Stomach (tissue), 9 donors: ENCODE results near the gene TNFRSF21. TPM values are rescaled to one million over a fixed set of nuclear protein-coding genes. Genes with fewer than 3 reads are reported as not detected.

Source experiments
- DNase-seq, 2 donors: peaks; one replicate each; pipeline versions ENCODE4 v3.0.0 to v3.0.0-alpha.2; 2013 to 2019
- H3K27ac ChIP-seq, 5 donors: fragments of 200-600 bp in 4 of 5; sonication (generic) in 4 of 5; one replicate each; pipeline ENCODE4 v1.5.1; 2013 to 2019; ENCODE audit warnings: mild to moderate bottlenecking in 1 of 5, moderate library complexity in 1 of 5
- H3K27me3 ChIP-seq, 3 donors: fragments of 200-600 bp; sonication (generic); one replicate each; pipeline ENCODE4 v1.5.1; 2017 to 2019; ENCODE audit warnings: mixed run types in 1 of 3
- H3K36me3 ChIP-seq, 4 donors: fragments of 200-600 bp; sonication (generic); 1 replicate in 3 of 4; 2 replicates in 1 of 4; pipeline ENCODE4 v1.5.1; 2016 to 2019
- H3K4me1 ChIP-seq, 4 donors: fragments of 200-600 bp; sonication (generic); one replicate each; pipeline ENCODE4 v1.5.1; 2016 to 2019
- H3K4me3 ChIP-seq, 4 donors: fragments of 200-600 bp; sonication (generic) in 3 of 4; one replicate each; pipeline ENCODE4 v1.5.1; 2016 to 2019; ENCODE audit warnings: mild to moderate bottlenecking in 1 of 4
- H3K9me3 ChIP-seq, 4 donors: fragments of 200-600 bp; sonication (generic); one replicate each; pipeline ENCODE4 v1.5.1; 2016 to 2019
- CTCF ChIP-seq, 7 experiments: fragments of 450-650 bp in 4 of 7; fragments of 200-600 bp in 3 of 7; sonication (generic) in 3 of 7; IDR thresholded peaks; one replicate each; pipeline ENCODE4 v1.5.1; 2016 to 2019; ENCODE audit warnings: antibody characterized with exemption in 7 of 7, control low read depth in 2 of 7, mild to moderate bottlenecking in 1 of 7
- EP300 ChIP-seq: sonication (generic); formaldehyde crosslinking; IDR thresholded peaks from one replicate; pipeline ENCODE4 v1.6.1; 2017; ENCODE audit warnings: antibody characterized with exemption
- POLR2A ChIP-seq, 4 donors: fragments of 450-650 bp; IDR thresholded peaks; one replicate each; pipeline ENCODE4 v1.6.1; 2016; ENCODE audit warnings: antibody characterized with exemption in 4 of 4, control low read depth in 2 of 4, mild to moderate bottlenecking in 1 of 4, moderate library complexity in 1 of 4
- POLR2AphosphoS5 ChIP-seq, 3 donors: sonication (generic); formaldehyde crosslinking; IDR thresholded peaks; one replicate each; pipeline ENCODE4 v1.6.1; 2016; ENCODE audit warnings: antibody characterized with exemption in 3 of 3
- WGBS, 5 donors: extraction: QIAGEN DNeasy Blood & Tissue Kit in 3 of 5; methylation state at CpG; one replicate each; pipeline versions ENCODE4 v1.1.5 to v1.1.7; 2013 to 2018; 5-methylcytosine and 5-hydroxymethylcytosine counted together
- intact Hi-C: fragments of 100-400 bp; cut with DNase I; formaldehyde crosslinking; loops from one replicate; pipeline ENCODE4 v1.15.1; 2023; ENCODE audit warnings: low total_unique reads
- polyA plus RNA-seq, 3 donors: library from polyadenylated mRNA; stranded (reverse); fragments of 200-250 nt; gene quantifications; one replicate each; pipeline ENCODE4 v1.2.3, GENCODE V29; 2013
- total RNA-seq, 5 donors: library from RNA; depleted of rRNA; stranded (reverse); fragments of >200 nt; gene quantifications; one replicate each; pipeline versions ENCODE4 v1.1.0 to v1.2.3, GENCODE V29; 2014 to 2016
- donor health status: healthy with polysubstance abuse.
- donor health status: Bipolar disorder and iron deficiency.
- donor health status: healthy.

The TNFRSF21 gene
- total and polyA plus RNA-seq, 8 donors: 24.7 to 112 (median 41.3) TPM

GRCh38 chr6:47286301-47286700, 23.4 kb downstream of the TNFRSF21 start:
- peaks cover 0 to 31% (median 18%) of the 10 kb centered on the region in 4 donors for H3K4me1 ChIP-seq
- H3K4me3 ChIP-seq: no peak overlapping the region
- H3K27ac ChIP-seq: no peak overlapping the region
- WGBS, 5 donors: 92 to 98% (median 95%) methylated on average over 7 of the region's 7 CpGs
- intact Hi-C loops: no loop called here
- peaks cover 0 to 8% (median 0%) of the 10 kb centered on the region in 4 donors for H3K9me3 ChIP-seq
- no peaks in the 10 kb centered on the region for H3K27me3 ChIP-seq
- TF ChIP-seq EP300 (no peak), CTCF (IDR thresholded peaks at IDR 0.05) (no peak), POLR2AphosphoS5 (IDR thresholded peaks at IDR 0.05) (no peak), POLR2A (IDR thresholded peaks at IDR 0.05) (no peak)
- DNase-seq: no peak
- H3K36me3 ChIP-seq: peaks cover 9 to 40% (median 32%) of the 10 kb centered on the region in 4 donors

GRCh38 chr6:47283993-47284392, 25.7 kb downstream of the TNFRSF21 start:
- 88 to 97% (median 95%) methylated on average over 7 of the region's 7 CpGs for WGBS, 5 donors
- Histone ChIP-seq H3K27ac (no peak overlapping the region), H3K36me3 (peaks cover 9 to 46% (median 32%) of the 10 kb centered on the region in 4 donors), H3K9me3 (no peaks in the 10 kb centered on the region), H3K4me3 (no peak overlapping the region), H3K27me3 (no peaks in the 10 kb centered on the region), H3K4me1 (peaks cover 0 to 27% (median 16%) of the 10 kb centered on the region in 4 donors)
- no peak for DNase-seq
- TF ChIP-seq EP300 (no peak), CTCF (IDR thresholded peaks at IDR 0.05) (no peak), POLR2A (IDR thresholded peaks at IDR 0.05) (no peak), POLR2AphosphoS5 (IDR thresholded peaks at IDR 0.05) (no peak)
- intact Hi-C loops: no loop called here

GRCh38 chr6:47278545-47278944, 31.2 kb downstream of the TNFRSF21 start:
- H3K27ac ChIP-seq: no peak overlapping the region
- H3K4me1 ChIP-seq: peaks cover 0 to 33% (median 16%) of the 10 kb centered on the region in 4 donors
- 61 to 80% (median 77%) methylated on average over 3 of the region's 3 CpGs for WGBS, 5 donors
- intact Hi-C loops: no loop called here
- H3K4me3 ChIP-seq: no peak overlapping the region
- H3K27me3 ChIP-seq: no peaks in the 10 kb centered on the region
- DNase-seq: peak in 1 of 2 donors; percentile 12
- TF ChIP-seq POLR2A (IDR thresholded peaks at IDR 0.05): no peak
- TF ChIP-seq CTCF (IDR thresholded peaks at IDR 0.05): no peak
- TF ChIP-seq EP300: no peak
- no peak for TF ChIP-seq POLR2AphosphoS5 (IDR thresholded peaks at IDR 0.05)
- H3K9me3 ChIP-seq: no peaks in the 10 kb centered on the region
- peaks cover 9 to 47% (median 21%) of the 10 kb centered on the region in 4 donors for H3K36me3 ChIP-seq

- WGBS, 5 donors: 82 to 96% (median 92%) methylated on average over 4 of the region's 4 CpGs
- no peak for DNase-seq
- H3K27me3 ChIP-seq: no peaks in the 10 kb centered on the region
- peaks cover 9 to 42% (median 16%) of the 10 kb centered on the region in 4 donors for H3K36me3 ChIP-seq
- intact Hi-C loops: no loop called here
- no peak for TF ChIP-seq POLR2A (IDR thresholded peaks at IDR 0.05)
- TF ChIP-seq POLR2AphosphoS5 (IDR thresholded peaks at IDR 0.05): no peak
- no peak for TF ChIP-seq EP300
- TF ChIP-seq CTCF (IDR thresholded peaks at IDR 0.05): no peak
- no peak overlapping the region for H3K27ac ChIP-seq
- H3K4me3 ChIP-seq: no peak overlapping the region
- H3K4me1 ChIP-seq: peaks cover 0 to 33% (median 16%) of the 10 kb centered on the region in 4 donors
- no peaks in the 10 kb centered on the region for H3K9me3 ChIP-seq
Measured at GRCh38 chr6:47277702-47278101, 32.0 kb downstream of the TNFRSF21 start.
